DOHH2 (cell line): ENCODE results near the gene CRMP1.
"Not testable (repeated sequence)": the region's sequence is repeated elsewhere in the genome, so short reads cannot be mapped to it uniquely, and the experiment has no call there.

Source experiments
- H3F3A ChIP-seq: fragments of 200-600 bp; sonication (generic), shearing (Covaris generic); 2 replicates; pipeline ENCODE4 v1.6.0; 2016; ENCODE audit warnings: antibody characterized with exemption, mild to moderate bottlenecking; ENCODE audit not compliant: control insufficient read depth, insufficient read depth
- H3K27ac ChIP-seq: fragments of 200-600 bp; sonication (generic); 2 replicates; pipeline ENCODE4 v1.5.1; 2014; ENCODE audit warnings: low read depth, mild to moderate bottlenecking, low read length, moderate library complexity
- H3K27me3 ChIP-seq: fragments of 200-600 bp; sonication (generic); 2 replicates; pipeline ENCODE4 v1.6.1; 2014; ENCODE audit warnings: mild to moderate bottlenecking, low read length, mixed read lengths; ENCODE audit not compliant: control insufficient read depth
- H3K36me3 ChIP-seq: fragments of 200-600 bp; sonication (generic); 2 replicates; pipeline ENCODE4 v1.6.1; 2014; ENCODE audit warnings: mild to moderate bottlenecking, low read length, moderate library complexity, mixed read lengths; ENCODE audit not compliant: control insufficient read depth
- H3K4me1 ChIP-seq: fragments of 200-600 bp; sonication (generic); 2 replicates; pipeline ENCODE4 v1.6.1; 2014; ENCODE audit warnings: mild to moderate bottlenecking, low read length, mixed read lengths; ENCODE audit not compliant: control insufficient read depth
- H3K4me2 ChIP-seq: fragments of 200-600 bp; sonication (generic); 2 replicates; pipeline ENCODE4 v1.6.0; 2014; ENCODE audit warnings: mild to moderate bottlenecking, low read length, moderate library complexity
- H3K4me3 ChIP-seq: fragments of 200-600 bp; sonication (generic); 2 replicates; pipeline ENCODE4 v1.5.1; 2014; ENCODE audit warnings: mild to moderate bottlenecking, low read length, mixed read lengths
- H3K79me2 ChIP-seq: fragments of 200-600 bp; sonication (generic); 2 replicates; pipeline ENCODE4 v1.6.1; 2014; ENCODE audit warnings: mild to moderate bottlenecking, low read length, mixed read lengths; ENCODE audit not compliant: control insufficient read depth
- H3K9me2 ChIP-seq: fragments of 200-600 bp; sonication (generic); replicated peaks from 2 replicates; pipeline ENCODE4 v1.6.1; 2014; ENCODE audit warnings: mild to moderate bottlenecking, low read length, mixed read lengths; ENCODE audit not compliant: control insufficient read depth
- H3K9me3 ChIP-seq: fragments of 200-600 bp; sonication (generic); 2 replicates; pipeline ENCODE4 v1.6.1; 2014; ENCODE audit warnings: antibody characterized with exemption, low read length, mixed read lengths; ENCODE audit not compliant: control insufficient read depth, insufficient read depth
- H4K20me1 ChIP-seq: fragments of 200-600 bp; sonication (generic); 2 replicates; pipeline ENCODE4 v1.6.0; 2014; ENCODE audit warnings: low read depth, mild to moderate bottlenecking, antibody characterized with exemption, low read length, moderate library complexity; ENCODE audit not compliant: control insufficient read depth, insufficient read depth
- CTCF ChIP-seq: fragments of 200-600 bp; sonication (generic); IDR thresholded peaks from one replicate; pipeline ENCODE4 v1.5.1; 2014; ENCODE audit warnings: antibody characterized with exemption, mild to moderate bottlenecking, low read depth, low read length; ENCODE audit not compliant: poor library complexity, severe bottlenecking
- EZH2phosphoT487 ChIP-seq: fragments of 200-600 bp; sonication (generic); IDR thresholded peaks from 2 replicates; pipeline ENCODE4 v1.6.1; 2017; ENCODE audit warnings: borderline replicate concordance, mild to moderate bottlenecking, antibody characterized with exemption, low read length, moderate library complexity, mixed read lengths

CRMP1 gene

GRCh38 chr4:5839332-5839731 lies 53.6 kb downstream of the CRMP1 start:
- Histone ChIP-seq H3K27ac (no peak overlapping the region), H4K20me1 (no peaks in the 10 kb centered on the region), H3K36me3 (no peaks in the 10 kb centered on the region), H3K9me2 (no peaks in the 10 kb centered on the region), H3F3A (no peaks in the 10 kb centered on the region), H3K9me3 (peaks cover 4% of the 10 kb centered on the region; the same call in 1 of the 2 replicates), H3K4me1 (no peaks in the 10 kb centered on the region), H3K27me3 (no peaks in the 10 kb centered on the region), H3K79me2 (no peaks in the 10 kb centered on the region), H3K4me3 (no peak overlapping the region), H3K4me2 (no peak overlapping the region)
- TF ChIP-seq CTCF, result no peak
- no peak for TF ChIP-seq EZH2phosphoT487

GRCh38 chr4:5837483-5837882 lies 55.4 kb downstream of the CRMP1 start:
- H3K79me2 ChIP-seq, H4K20me1 ChIP-seq, H3K4me2 ChIP-seq, H3K9me3 ChIP-seq, H3K36me3 ChIP-seq, H3K27ac ChIP-seq, H3K9me2 ChIP-seq, H3K27me3 ChIP-seq, H3F3A ChIP-seq, H3K4me3 ChIP-seq, H3K4me1 ChIP-seq: not testable (repeated sequence)

- H3K36me3 ChIP-seq, result no peaks in the 10 kb centered on the region
- H3K4me1 ChIP-seq, result no peaks in the 10 kb centered on the region
- no peaks in the 10 kb centered on the region for H3K27me3 ChIP-seq
- TF ChIP-seq EZH2phosphoT487 (no peak), CTCF (no peak)
- H3K79me2 ChIP-seq, result no peaks in the 10 kb centered on the region
- H3F3A ChIP-seq, result no peaks in the 10 kb centered on the region
- H3K9me3 ChIP-seq, result peaks cover 4% of the 10 kb centered on the region; the same call in 1 of the 2 replicates
- H3K9me2 ChIP-seq, result no peaks in the 10 kb centered on the region
- no peak overlapping the region for H3K27ac ChIP-seq
- no peak overlapping the region for H3K4me3 ChIP-seq
- no peak overlapping the region for H3K4me2 ChIP-seq
- no peaks in the 10 kb centered on the region for H4K20me1 ChIP-seq
These were observed 55.9 kb downstream of the CRMP1 start for GRCh38 chr4:5836943-5837342.

- H3K27ac ChIP-seq, result no peak overlapping the region
- H3K79me2 ChIP-seq, result no peaks in the 10 kb centered on the region
- no peaks in the 10 kb centered on the region for H4K20me1 ChIP-seq
- H3K27me3 ChIP-seq, result no peaks in the 10 kb centered on the region
- H3K4me3 ChIP-seq, result no peak overlapping the region
- H3K36me3 ChIP-seq, result no peaks in the 10 kb centered on the region
- no peaks in the 10 kb centered on the region for H3K9me2 ChIP-seq
- TF ChIP-seq EZH2phosphoT487 (no peak), CTCF (no peak)
- H3K4me2 ChIP-seq, result no peak overlapping the region
- H3F3A ChIP-seq, result no peaks in the 10 kb centered on the region
- H3K4me1 ChIP-seq, result no peaks in the 10 kb centered on the region
- H3K9me3 ChIP-seq, result no peaks in the 10 kb centered on the region
These were observed 64.9 kb downstream of the CRMP1 start for GRCh38 chr4:5828005-5828391.
